HUES48 (cell line): ENCODE measurements around the gene ADARB2.

Experiments used
- H3K27ac ChIP-seq: one replicate; pipeline ENCODE4 v1.7.0; 2013; ENCODE audit warnings: low read depth, low read length, inconsistent platforms
- H3K27me3 ChIP-seq: 2 replicates; pipeline ENCODE4 v1.6.1; 2013; ENCODE audit warnings: mild to moderate bottlenecking, low read length; ENCODE audit not compliant: control insufficient read depth, insufficient read depth
- H3K36me3 ChIP-seq: 2 replicates; pipeline ENCODE4 v1.6.1; 2013; ENCODE audit warnings: low read length; ENCODE audit not compliant: control insufficient read depth, insufficient read depth
- H3K4me1 ChIP-seq: 2 replicates; pipeline ENCODE4 v1.6.1; 2013; ENCODE audit warnings: mild to moderate bottlenecking, low read length; ENCODE audit not compliant: control insufficient read depth, insufficient read depth
- H3K4me3 ChIP-seq: 2 replicates; pipeline ENCODE4 v1.5.1; 2013; ENCODE audit warnings: mild to moderate bottlenecking, low read depth, low read length
- H3K9ac ChIP-seq: 2 replicates; pipeline ENCODE4 v1.6.1; 2013; ENCODE audit warnings: mild to moderate bottlenecking, low read depth, low read length, moderate library complexity
- H3K9me3 ChIP-seq: 2 replicates; pipeline ENCODE4 v1.6.1; 2013; ENCODE audit warnings: low read length; ENCODE audit not compliant: control insufficient read depth, insufficient read depth

Gene ADARB2

DNA sequence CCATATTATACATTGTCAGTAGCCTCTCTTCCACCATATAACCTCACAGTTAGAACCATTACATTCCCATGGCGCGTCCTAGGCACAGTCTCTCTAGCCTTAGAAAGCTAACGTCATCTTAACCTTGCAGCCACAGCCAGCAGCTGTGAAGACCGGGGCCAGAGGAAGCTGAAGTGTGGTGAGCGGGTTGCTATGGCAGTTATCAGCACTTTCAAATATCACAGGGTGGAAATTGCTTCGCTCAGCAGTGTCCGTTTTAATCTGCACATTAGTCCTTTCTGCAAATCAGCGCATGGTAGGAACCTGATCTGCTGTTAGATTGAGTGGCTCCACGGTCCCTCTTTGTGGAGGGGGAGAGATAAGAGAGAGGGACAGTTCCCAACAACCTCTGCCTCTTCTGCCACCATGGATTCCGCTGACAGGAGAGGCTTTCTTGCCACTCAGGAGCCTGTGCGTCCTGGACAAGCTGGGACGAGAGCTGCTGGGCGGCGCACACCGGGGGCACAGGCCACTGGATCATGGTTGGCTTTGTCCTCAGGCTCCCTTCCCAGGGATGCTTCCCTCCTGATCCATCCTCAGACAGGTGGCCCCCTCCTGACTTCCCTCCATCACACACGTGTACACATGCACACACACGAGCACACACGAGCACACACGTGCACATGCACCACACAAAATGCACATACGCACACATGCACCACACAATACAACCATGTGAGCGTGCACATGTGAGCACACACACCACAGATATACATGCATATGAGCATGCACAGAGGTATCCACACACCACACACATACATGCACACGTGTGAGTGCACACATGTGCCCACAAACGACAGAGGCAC, 587.3 kb downstream of the ADARB2 start:
- Histone ChIP-seq H3K4me3 (no peak overlapping the region), H3K9me3 (no peaks in the 10 kb centered on the region), H3K9ac (no peak overlapping the region), H3K27ac (no peak overlapping the region), H3K36me3 (no peaks in the 10 kb centered on the region), H3K27me3 (no peaks in the 10 kb centered on the region), H3K4me1 (no peaks in the 10 kb centered on the region)

DNA sequence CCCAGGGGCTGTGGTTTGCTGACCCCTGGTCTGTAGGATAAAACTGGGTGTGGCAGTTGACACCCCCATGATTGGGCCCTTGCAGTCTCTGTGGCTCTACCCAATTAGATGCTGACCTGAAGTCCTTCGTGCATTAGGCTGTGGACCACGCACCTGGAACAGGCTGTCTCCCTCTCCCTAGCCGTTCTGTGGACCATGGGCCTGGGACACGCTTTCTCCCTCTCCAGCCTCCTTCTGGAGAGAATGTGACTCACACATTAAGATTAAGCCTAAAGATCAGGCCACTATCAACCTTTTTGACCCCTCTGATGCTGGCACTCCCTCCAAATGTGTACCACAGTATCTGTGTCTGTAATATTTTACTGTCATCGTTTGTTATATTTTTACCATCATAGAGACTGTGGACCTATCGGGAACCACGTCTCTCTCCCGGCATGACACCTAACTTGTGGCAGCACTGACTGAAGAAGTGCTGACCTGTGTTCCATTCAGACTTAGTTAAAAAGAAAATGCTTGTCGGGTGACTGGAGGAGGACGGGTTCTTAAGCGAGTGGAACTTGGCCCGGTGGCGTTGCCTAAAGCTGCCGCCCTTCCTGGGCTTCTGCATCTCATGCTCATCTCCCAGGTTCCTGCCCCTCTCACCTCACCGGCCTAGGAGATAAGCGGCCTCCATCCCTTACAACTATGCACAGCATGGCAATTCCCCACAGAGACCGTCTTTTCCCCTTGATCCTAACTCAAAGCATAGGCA, 588.3 kb downstream of the ADARB2 start:
- Histone ChIP-seq H3K27me3 (no peaks in the 10 kb centered on the region), H3K27ac (no peak overlapping the region), H3K9ac (no peak overlapping the region), H3K36me3 (no peaks in the 10 kb centered on the region), H3K4me3 (no peak overlapping the region), H3K4me1 (no peaks in the 10 kb centered on the region), H3K9me3 (no peaks in the 10 kb centered on the region; the same call in 1 of the 2 replicates)

DNA sequence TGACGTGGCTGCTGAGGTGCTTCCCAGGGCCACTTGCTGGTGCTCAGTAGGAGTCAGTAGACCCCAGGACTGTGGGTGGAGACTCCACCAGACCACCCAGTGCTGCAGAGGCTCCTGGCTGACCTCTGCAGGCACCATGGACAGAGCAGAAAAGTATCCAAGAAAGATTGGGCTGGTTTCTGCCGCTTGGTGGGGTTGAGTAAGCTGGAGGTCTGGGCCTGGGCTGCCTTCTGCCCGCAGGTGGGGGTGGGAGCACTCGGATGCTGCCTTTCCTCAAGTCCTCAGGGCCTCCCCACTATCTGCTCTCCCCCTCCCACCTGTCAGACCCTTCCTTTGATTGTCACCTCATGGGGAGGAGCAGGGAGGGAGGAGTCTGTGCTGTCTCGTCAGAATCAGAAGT, 589.5 kb downstream of the ADARB2 start:
- Histone ChIP-seq H3K27me3 (no peaks in the 10 kb centered on the region), H3K9ac (no peak overlapping the region), H3K36me3 (no peaks in the 10 kb centered on the region), H3K27ac (no peak overlapping the region), H3K4me1 (no peaks in the 10 kb centered on the region), H3K9me3 (no peaks in the 10 kb centered on the region; the same call in 1 of the 2 replicates), H3K4me3 (no peak overlapping the region)

DNA sequence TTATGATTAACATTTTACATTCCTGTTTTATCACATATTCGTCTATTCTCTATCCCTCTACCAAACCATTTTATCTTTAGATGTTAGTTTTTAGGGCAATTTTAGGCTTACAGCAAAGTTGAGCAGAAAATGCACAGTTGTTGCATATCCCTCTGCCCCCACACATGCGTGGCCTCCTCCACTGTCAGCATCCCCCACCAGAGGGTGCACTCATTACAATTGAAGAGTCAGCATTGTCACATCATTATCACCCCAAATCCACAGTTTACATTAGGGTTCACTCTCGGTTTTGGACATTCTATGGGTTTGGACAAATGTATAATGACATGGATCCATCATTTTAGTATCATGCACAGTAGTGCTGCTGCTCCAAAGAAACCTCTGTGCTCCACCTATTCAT, 594.7 kb downstream of the ADARB2 start:
- H3K9ac ChIP-seq: no peak overlapping the region
- no peak overlapping the region for H3K4me3 ChIP-seq
- no peaks in the 10 kb centered on the region for H3K36me3 ChIP-seq
- H3K27ac ChIP-seq: no peak overlapping the region
- H3K4me1 ChIP-seq: no peaks in the 10 kb centered on the region
- H3K27me3 ChIP-seq: no peaks in the 10 kb centered on the region
- no peaks in the 10 kb centered on the region; the same call in 1 of the 2 replicates for H3K9me3 ChIP-seq

DNA sequence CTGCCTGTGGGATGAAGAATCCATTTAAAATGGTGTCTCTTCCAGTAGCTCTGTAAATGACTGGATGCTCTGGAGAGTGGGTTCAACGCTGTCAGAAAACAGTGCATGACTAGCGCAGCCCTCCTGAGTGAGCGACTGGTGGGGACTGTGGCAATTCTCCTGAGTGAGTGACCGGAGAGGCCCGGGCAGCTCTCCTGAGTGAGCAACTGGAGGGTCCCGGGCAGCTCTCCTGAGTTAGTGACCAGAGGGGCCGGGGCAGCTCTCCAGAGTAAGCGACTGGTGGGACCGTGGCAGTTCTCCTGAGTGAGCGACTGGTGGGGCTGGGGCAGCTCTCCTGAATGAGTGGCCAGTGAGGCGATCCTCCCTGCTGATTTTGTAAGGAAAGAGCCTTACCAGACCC, 595.6 kb downstream of the ADARB2 start:
- Histone ChIP-seq H3K4me1 (no peaks in the 10 kb centered on the region), H3K27ac (no peak overlapping the region), H3K4me3 (no peak overlapping the region), H3K9ac (no peak overlapping the region), H3K27me3 (no peaks in the 10 kb centered on the region), H3K9me3 (no peaks in the 10 kb centered on the region; the same call in 1 of the 2 replicates), H3K36me3 (no peaks in the 10 kb centered on the region)

DNA sequence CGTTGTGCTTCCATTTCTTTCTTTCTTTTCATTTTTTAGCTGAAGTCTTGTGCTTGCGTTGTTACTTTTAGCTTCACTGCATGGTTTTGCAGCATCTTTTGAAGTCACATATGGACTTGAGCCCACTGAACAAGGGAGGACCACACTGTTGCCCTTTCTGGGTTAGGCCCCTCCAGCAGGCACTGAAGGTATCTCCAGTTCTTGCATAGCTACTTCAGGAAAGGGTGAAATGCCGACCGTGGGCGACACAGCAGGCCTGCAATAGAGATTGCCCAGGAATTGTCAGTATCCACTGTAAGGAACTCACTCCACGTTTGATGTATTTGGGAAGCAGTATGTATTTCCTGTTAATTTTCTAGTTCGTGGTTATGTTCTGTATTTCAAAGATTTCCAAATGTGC, 596.1 kb downstream of the ADARB2 start:
- Histone ChIP-seq H3K27me3 (no peaks in the 10 kb centered on the region), H3K36me3 (no peaks in the 10 kb centered on the region), H3K27ac (no peak overlapping the region), H3K9ac (no peak overlapping the region), H3K9me3 (no peaks in the 10 kb centered on the region; the same call in 1 of the 2 replicates), H3K4me3 (no peak overlapping the region), H3K4me1 (no peaks in the 10 kb centered on the region)

DNA sequence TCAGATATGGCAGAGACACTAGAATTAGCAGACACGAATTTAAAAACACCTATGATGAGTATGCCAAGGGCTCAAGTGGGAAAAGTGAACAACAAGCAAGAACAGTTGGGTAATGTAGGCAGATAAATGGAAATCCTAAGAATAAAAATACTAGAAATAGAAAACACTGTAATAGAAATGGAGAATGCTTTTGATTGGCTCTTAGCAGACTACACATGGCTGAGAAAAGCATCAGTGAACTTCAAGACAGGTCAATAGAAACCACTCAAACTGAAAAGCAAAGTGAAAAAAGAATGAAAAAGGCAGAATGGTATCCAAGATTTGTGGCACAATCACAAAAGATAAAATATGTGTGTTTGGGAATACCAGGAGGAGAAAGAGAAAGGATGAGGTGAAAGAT, 598.8 kb downstream of the ADARB2 start:
- no peaks in the 10 kb centered on the region for H3K36me3 ChIP-seq
- H3K9me3 ChIP-seq: no peaks in the 10 kb centered on the region
- H3K4me3 ChIP-seq: no peak overlapping the region
- H3K27me3 ChIP-seq: no peaks in the 10 kb centered on the region
- H3K27ac ChIP-seq: no peak overlapping the region
- no peaks in the 10 kb centered on the region for H3K4me1 ChIP-seq
- H3K9ac ChIP-seq: no peak overlapping the region

DNA sequence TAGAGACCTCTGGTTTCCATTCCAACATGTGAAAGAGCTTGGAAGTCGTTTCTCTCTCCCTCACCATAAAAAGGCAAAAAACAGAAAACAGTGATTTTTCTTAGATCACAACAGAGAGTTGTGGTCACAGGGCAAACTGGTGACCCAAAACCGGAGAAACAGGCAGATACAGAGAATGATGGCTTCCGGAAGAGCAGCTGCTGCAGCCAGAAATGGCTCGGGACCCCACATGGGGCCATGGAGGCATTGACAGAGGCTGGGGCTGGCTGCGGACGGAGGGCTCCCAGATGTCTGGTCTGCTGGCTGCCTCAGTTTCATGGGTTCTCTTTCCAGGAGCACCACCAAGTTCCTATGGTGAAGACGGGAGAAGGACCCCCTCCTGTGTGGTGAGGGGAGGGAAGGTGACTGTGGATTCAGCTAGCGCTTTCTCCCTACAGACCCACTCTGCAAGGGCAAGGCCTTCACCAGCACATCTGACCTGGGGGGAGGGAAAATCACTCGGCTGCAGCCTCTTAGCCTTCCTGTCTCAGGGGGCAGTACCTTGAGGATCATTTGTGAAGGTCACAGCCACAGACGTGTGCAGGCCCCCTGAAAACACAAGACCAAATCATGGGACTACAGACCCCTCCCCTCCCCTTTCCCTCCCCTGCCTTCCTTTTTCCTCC, 599.7 kb downstream of the ADARB2 start:
- Histone ChIP-seq H3K9me3 (no peaks in the 10 kb centered on the region), H3K27ac (no peak overlapping the region), H3K9ac (no peak overlapping the region), H3K4me3 (no peak overlapping the region), H3K27me3 (no peaks in the 10 kb centered on the region), H3K36me3 (no peaks in the 10 kb centered on the region), H3K4me1 (no peaks in the 10 kb centered on the region)

DNA sequence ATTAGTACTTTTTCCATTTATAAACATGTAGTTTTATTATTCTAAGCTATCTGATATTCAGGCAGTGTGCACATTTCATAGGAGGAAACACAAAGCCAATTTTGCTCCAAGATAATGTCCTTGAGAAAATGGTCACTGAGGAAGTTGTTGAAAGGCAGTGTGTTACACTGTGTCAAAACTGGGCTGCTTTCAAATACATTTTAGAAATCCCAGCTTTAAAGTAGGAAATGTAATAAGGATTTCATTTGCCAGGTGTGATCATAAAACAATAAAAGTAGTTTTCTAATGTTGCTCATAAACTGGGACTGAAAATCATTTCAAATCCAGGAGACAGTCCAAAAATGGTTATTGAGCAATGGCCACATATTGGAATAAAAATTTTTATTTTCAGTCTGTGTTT, 601.1 kb downstream of the ADARB2 start:
- Histone ChIP-seq H3K4me3 (no peak overlapping the region), H3K27me3 (no peaks in the 10 kb centered on the region), H3K36me3 (no peaks in the 10 kb centered on the region), H3K4me1 (no peaks in the 10 kb centered on the region), H3K9me3 (no peaks in the 10 kb centered on the region), H3K27ac (no peak overlapping the region), H3K9ac (no peak overlapping the region)

DNA sequence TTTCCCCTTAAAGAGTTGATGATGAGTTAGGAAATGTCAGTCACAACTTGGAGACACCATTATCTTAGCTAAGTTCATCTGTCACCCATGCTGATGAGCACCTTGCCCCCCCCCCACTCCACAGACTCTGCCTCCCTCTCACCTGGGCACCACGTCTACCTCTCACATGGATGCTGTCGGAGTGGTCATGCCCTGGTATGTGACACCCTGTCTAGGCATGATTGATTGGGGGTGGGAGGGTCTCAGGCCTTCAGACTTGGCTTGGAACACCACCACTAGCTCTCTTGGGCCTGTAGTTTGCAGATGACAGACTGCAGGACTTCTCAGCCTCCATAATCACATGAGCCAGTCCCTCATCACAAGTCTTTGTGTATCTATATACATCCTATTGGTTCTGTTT, 603.2 kb downstream of the ADARB2 start:
- H3K36me3 ChIP-seq: peaks cover 19% of the 10 kb centered on the region
- H3K4me3 ChIP-seq: no peak overlapping the region
- H3K9ac ChIP-seq: no peak overlapping the region
- no peak overlapping the region for H3K27ac ChIP-seq
- H3K9me3 ChIP-seq: no peaks in the 10 kb centered on the region
- no peaks in the 10 kb centered on the region for H3K27me3 ChIP-seq
- no peaks in the 10 kb centered on the region for H3K4me1 ChIP-seq
